HG03571 (cell line): ENCODE results near the gene NBEA.

Experiments used
- ATAC-seq: cut with Tn5 transposase; IDR thresholded peaks from one replicate; pipeline ENCODE4 v1.9.1; 2021; ENCODE audit not compliant: unreplicated experiment

The NBEA gene

GRCh38 chr13:35260316-35260715 is 318.2 kb downstream of the NBEA start:
- no peak for ATAC-seq

- ATAC-seq, result no peak
Measured at GRCh38 chr13:35266412-35266811, 324.3 kb downstream of the NBEA start.

GRCh38 chr13:35278917-35279316 is 336.8 kb downstream of the NBEA start:
- no peak for ATAC-seq

- no peak for ATAC-seq
Measured at GRCh38 chr13:35279500-35279899, 337.4 kb downstream of the NBEA start.

- ATAC-seq, result no peak
Measured at GRCh38 chr13:35283856-35284255, 341.8 kb downstream of the NBEA start.

- no peak for ATAC-seq
Measured at GRCh38 chr13:35285677-35286076, 343.6 kb downstream of the NBEA start.

GRCh38 chr13:35292329-35292728 is 350.3 kb downstream of the NBEA start:
- no peak for ATAC-seq

GRCh38 chr13:35293579-35294226 is 351.6 kb downstream of the NBEA start:
- no peak for ATAC-seq

GRCh38 chr13:35309706-35310105 is 367.6 kb downstream of the NBEA start:
- no peak for ATAC-seq

- ATAC-seq, result no peak
Measured at GRCh38 chr13:35332134-35332533, 390.1 kb downstream of the NBEA start.

GRCh38 chr13:35333157-35333556 is 391.1 kb downstream of the NBEA start:
- no peak for ATAC-seq

- no peak for ATAC-seq
Measured at GRCh38 chr13:35342440-35342839, 400.4 kb downstream of the NBEA start.

- no peak for ATAC-seq
Measured at GRCh38 chr13:35343417-35343816, 401.3 kb downstream of the NBEA start.

- no peak for ATAC-seq
Measured at GRCh38 chr13:35345992-35346391, 403.9 kb downstream of the NBEA start.

GRCh38 chr13:35346494-35346893 is 404.4 kb downstream of the NBEA start:
- no peak for ATAC-seq

GRCh38 chr13:35347679-35348205 is 405.7 kb downstream of the NBEA start:
- no peak for ATAC-seq

- ATAC-seq, result no peak
Measured at GRCh38 chr13:35349052-35349451, 407.0 kb downstream of the NBEA start.

- ATAC-seq, result no peak
Measured at GRCh38 chr13:35349673-35350278, 407.7 kb downstream of the NBEA start.

- ATAC-seq, result no peak
Measured at GRCh38 chr13:35354285-35354684, 412.2 kb downstream of the NBEA start.

- ATAC-seq, result no peak
Measured at GRCh38 chr13:35354882-35355281, 412.8 kb downstream of the NBEA start.

GRCh38 chr13:35356572-35356971 is 414.5 kb downstream of the NBEA start:
- ATAC-seq, result no peak

GRCh38 chr13:35365883-35366282 is 423.8 kb downstream of the NBEA start:
- ATAC-seq, result no peak

- ATAC-seq, result no peak
Measured at GRCh38 chr13:35367586-35367985, 425.5 kb downstream of the NBEA start.
